HepG2 (cell line): ENCODE data around the gene TBC1D16. TPM values are rescaled to one million over a fixed set of nuclear protein-coding genes. Genes with fewer than 3 reads are reported as not detected.

ENCODE experiments used
- ATAC-seq: fragments of 200-7000 bp; cut with Tn5 transposase; 3 replicates; pipeline ENCODE4 v1.9.1; 2020; ENCODE audit warnings: mild to moderate bottlenecking, moderate library complexity
- BruUV-seq: library from RNA; stranded (reverse); fragments of 400-500 nt; replicated peaks from 2 replicates; lab custom pipeline; 2021; lab: Mats Ljungman, UMichigan
- CTCF ChIA-PET: fragments of 300-600 bp; formaldehyde crosslinking; extraction: SDS; loops from one replicate; lab custom pipeline; 2021; ENCODE audit warnings: low total read pairs, inconsistent platforms, low intra/inter-chr PET ratio; lab: Yijun Ruan, JAX
- POLR2A ChIA-PET: fragments of 350-600 bp; sonication (Branson Sonifier 250); formaldehyde crosslinking; loops from one replicate; lab custom pipeline; 2020; ENCODE audit warnings: antibody characterized with exemption, inconsistent platforms; lab: Yijun Ruan, JAX
- DNase-seq: peaks from one replicate; pipeline ENCODE4 v3.0.0-alpha.2; 2015; ENCODE audit warnings: low spot score
- FAIRE-seq: peaks from 3 replicates; lab custom pipeline; 2011; peaks lifted over from hg19 to GRCh38; lab: Jason Lieb, UNC
- H2AFZ ChIP-seq: one replicate; pipeline ENCODE4 v1.6.1; 2011; ENCODE audit warnings: low read length, inconsistent platforms
- H3K27ac ChIP-seq: fragments of 300-600 bp; 3 replicates; pipeline ENCODE4 v1.8.0; 2011; ENCODE audit warnings: mixed run types, mild to moderate bottlenecking, mixed read lengths, low read length, inconsistent platforms; ENCODE audit not compliant: insufficient read depth; ENCODE audit errors: extremely low read length
- H3K27me3 ChIP-seq, 2 experiments: fragments of 200-600 bp in 1 of 2; 2 replicates in 1 of 2; 3 replicates in 1 of 2; pipeline versions ENCODE4 v1.6.0 to v1.8.0; 2011; ENCODE audit warnings: low read length in 2 of 2, mild to moderate bottlenecking in 2 of 2, moderate library complexity in 2 of 2, inconsistent platforms in 1 of 2; ENCODE audit not compliant: insufficient read depth in 2 of 2, control insufficient read depth in 1 of 2
- H3K36me3 ChIP-seq, 2 experiments: fragments of 200-600 bp in 1 of 2; replicated peaks in 1 of 2; 2 replicates in 1 of 2; 3 replicates in 1 of 2; pipeline versions ENCODE4 v1.5.1 to v1.8.0; 2011; ENCODE audit warnings: low read length in 2 of 2, inconsistent platforms in 1 of 2; ENCODE audit not compliant: insufficient read depth in 2 of 2, control insufficient read depth in 1 of 2
- H3K4me1 ChIP-seq: 2 replicates; pipeline ENCODE4 v1.5.1; 2012; ENCODE audit warnings: low read length, inconsistent platforms; ENCODE audit not compliant: insufficient read depth
- H3K4me2 ChIP-seq: 2 replicates; pipeline ENCODE4 v1.6.0; 2011; ENCODE audit warnings: low read depth, low read length, inconsistent platforms
- H3K4me3 ChIP-seq, 3 experiments: fragments of 200-600 bp in 1 of 3; sonication (generic), shearing (Covaris generic) in 1 of 3; replicated peaks in 1 of 3; 2 replicates each; pipeline ENCODE4 v1.5.1; 2011 to 2016; ENCODE audit warnings: low read length in 3 of 3, inconsistent platforms in 2 of 3, low read depth in 2 of 3, mild to moderate bottlenecking in 2 of 3, control low read depth in 1 of 3, mixed read lengths in 1 of 3; ENCODE audit not compliant: insufficient read depth in 1 of 3
- H3K79me2 ChIP-seq: one replicate; pipeline ENCODE4 v1.6.1; 2011; ENCODE audit warnings: low read length, inconsistent platforms; ENCODE audit not compliant: insufficient read depth
- H3K9ac ChIP-seq: 2 replicates; pipeline ENCODE4 v1.6.0; 2011; ENCODE audit warnings: mild to moderate bottlenecking, low read depth, low read length, inconsistent platforms; ENCODE audit not compliant: insufficient read depth
- H3K9me3 ChIP-seq: 2 replicates; pipeline ENCODE4 v1.5.1; 2012; ENCODE audit warnings: mild to moderate bottlenecking, low read length
- H4K20me1 ChIP-seq: 2 replicates; pipeline ENCODE4 v1.6.0; 2011; ENCODE audit warnings: inconsistent platforms, mild to moderate bottlenecking, low read length, moderate library complexity; ENCODE audit not compliant: insufficient read depth
- AKNA ChIP-seq: sonication (generic); formaldehyde crosslinking; IDR thresholded peaks from 2 replicates; pipeline ENCODE4 v1.4.0; 2020; ENCODE audit warnings: missing genetic modification reagents, borderline replicate concordance
- ATF1 ChIP-seq: IDR thresholded peaks from 2 replicates; pipeline ENCODE4 v1.6.1; 2016; ENCODE audit warnings: mild to moderate bottlenecking, control low read depth
- CBFB ChIP-seq: sonication (generic); formaldehyde crosslinking; IDR thresholded peaks from 2 replicates; pipeline ENCODE4 v1.4.0; 2020; ENCODE audit warnings: missing genetic modification reagents
- DMTF1 ChIP-seq: sonication (generic); formaldehyde crosslinking; IDR thresholded peaks from 2 replicates; pipeline ENCODE4 v1.4.0; 2020; ENCODE audit warnings: mild to moderate bottlenecking, missing genetic modification reagents
- HMGA1 ChIP-seq: sonication (generic); formaldehyde crosslinking; conservative IDR thresholded peaks from 2 replicates; pipeline ENCODE4 v1.4.0; 2020; ENCODE audit warnings: missing genetic modification reagents
- HOXA7 ChIP-seq: sonication (generic); formaldehyde crosslinking; IDR thresholded peaks from 2 replicates; pipeline ENCODE4 v1.8.1; 2022; ENCODE audit warnings: mild to moderate bottlenecking, missing genetic modification reagents, moderate library complexity
- MEIS2 ChIP-seq: sonication (generic); formaldehyde crosslinking; IDR thresholded peaks from 2 replicates; pipeline ENCODE4 v1.9.0; 2021; ENCODE audit warnings: mild to moderate bottlenecking, missing genetic modification reagents
- RFX3 ChIP-seq: IDR thresholded peaks from 2 replicates; pipeline ENCODE4 v1.6.1; 2016; ENCODE audit warnings: missing biosample characterization, missing genetic modification reagents
- SP1 ChIP-seq, 2 experiments: fragments of 450-650 bp in 1 of 2; sonication (generic) in 1 of 2; formaldehyde crosslinking in 1 of 2; IDR thresholded peaks; 2 replicates each; pipeline versions ENCODE4 v1.4.0 to v1.6.1; 2016 to 2020; ENCODE audit warnings: missing genetic modification reagents in 1 of 2
- TSC22D2 ChIP-seq: sonication (generic); formaldehyde crosslinking; IDR thresholded peaks from 2 replicates; pipeline ENCODE4 v1.5.1; 2020; ENCODE audit warnings: missing genetic modification reagents, mild to moderate bottlenecking, borderline replicate concordance
- XRCC5 ChIP-seq: fragments of 200-400 bp; formaldehyde crosslinking; optimal IDR thresholded peaks from 2 replicates; pipeline ENCODE3; 2017; ENCODE audit warnings: mild to moderate bottlenecking, low read length
- ZFP41 ChIP-seq: sonication (generic); formaldehyde crosslinking; IDR thresholded peaks from 2 replicates; pipeline ENCODE4 v1.4.0; 2020; ENCODE audit warnings: mild to moderate bottlenecking, missing genetic modification reagents, borderline replicate concordance
- ZMYM4 ChIP-seq: sonication (generic); formaldehyde crosslinking; IDR thresholded peaks from 2 replicates; pipeline ENCODE4 v1.8.1; 2023; ENCODE audit warnings: mild to moderate bottlenecking, missing genetic modification reagents
- ZNF20 ChIP-seq: sonication (generic); formaldehyde crosslinking; IDR thresholded peaks from 2 replicates; pipeline ENCODE4 v1.4.0; 2020; ENCODE audit warnings: mild to moderate bottlenecking, moderate library complexity, missing genetic modification reagents
- ZNF552 ChIP-seq: sonication (generic); formaldehyde crosslinking; IDR thresholded peaks from 2 replicates; pipeline ENCODE4 v1.9.0; 2022; ENCODE audit warnings: missing genetic modification reagents, mild to moderate bottlenecking, borderline replicate concordance
- WGBS: methylation state at CpG from one replicate; pipeline ENCODE4 v1.1.6; 2017; ENCODE audit warnings: low lambda C conversion rate; 5-methylcytosine and 5-hydroxymethylcytosine counted together
- in situ Hi-C: cut with HindIII; loops from 2 replicates; pipeline ENCODE4 v1.10.0; 2017; ENCODE audit warnings: low pct_unique_long_range_greater_than_20kb; ENCODE audit not compliant: extremely low pct_ligation_motif_present
- intact Hi-C: fragments of 100-400 bp; cut with micrococcal nuclease; formaldehyde crosslinking; loops from one replicate; pipeline ENCODE4 v1.10.0; 2022; ENCODE audit not compliant: unreplicated experiment
- polyA plus RNA-seq, 8 experiments: library from polyadenylated mRNA; depleted of rRNA in 3 of 8; stranded (reverse) in 7 of 8; unstranded in 1 of 8; fragments of >200 nt; fragmentation: Illumina TruSeq in 4 of 8; extraction: Trizol in 4 of 8; gene quantifications; 2 replicates each; pipeline versions ENCODE4 v1.2.1 to v1.2.3, GENCODE V29; 2011 to 2016; ENCODE audit warnings: low read depth in 4 of 8, missing spikeins in 1 of 8, mixed read lengths in 1 of 8; ENCODE audit not compliant: insufficient read depth in 1 of 8
- total RNA-seq, 5 experiments: library from RNA; depleted of rRNA; stranded (reverse); fragments of >200 nt; fragmentation: Illumina TruSeq; extraction: Trizol; gene quantifications; 2 replicates each; pipeline ENCODE4 v1.2.3, GENCODE V29; 2016; ENCODE audit warnings: low read depth in 1 of 5
- TF ChIP-seq, protein P1 (sequence below): sonication (generic); formaldehyde crosslinking; IDR thresholded peaks from 2 replicates; pipeline ENCODE4 v1.5.0; 2020; ENCODE audit warnings: missing genetic modification reagents, mild to moderate bottlenecking, borderline replicate concordance

TBC1D16 gene
- total and polyA plus RNA-seq, 2 of the 13 experiments (the other 11 are each of a cell fraction or from before 2014, with no cell fraction given) = 14.9 to 24.9 TPM

DNA sequence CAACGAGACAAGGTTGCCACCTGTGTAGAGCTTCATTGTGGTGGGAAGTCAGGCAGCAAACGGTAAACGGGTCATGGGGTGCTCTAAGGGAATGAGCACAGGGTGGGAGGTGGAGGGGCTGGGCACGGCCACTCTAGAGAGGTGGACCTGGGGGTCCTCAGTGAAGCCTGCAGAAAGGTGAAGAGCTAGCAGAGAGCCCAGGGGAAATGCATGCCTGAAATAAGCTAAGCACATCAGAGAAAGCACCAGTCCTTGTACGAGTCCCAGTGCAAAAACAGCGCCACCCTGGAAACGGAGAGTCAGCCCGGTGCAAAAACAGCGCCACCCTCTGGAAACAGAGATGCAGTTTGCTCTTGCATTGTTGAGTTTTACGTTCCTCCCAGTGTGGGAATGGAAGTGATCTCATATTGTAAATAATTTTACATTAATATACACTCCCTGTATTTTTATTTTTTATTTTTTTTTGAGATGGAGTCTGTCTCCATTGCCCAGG lies 65.0 kb downstream of the TBC1D16 start:
- H2AFZ ChIP-seq = no peak overlapping the region
- intact Hi-C loops (loop anchor here (2.0 to 5.0 kb wide), 2 partner anchors 16 to 183 kb away; no protein-coding TSS in a partner anchor), in situ Hi-C loops (no loop called here)
- H3K36me3 ChIP-seq = peaks cover 9 to 22% of the 10 kb centered on the region in 2 experiments; a peak in 4 of 5 replicates
- 0 out of 2 replicates have a peak, but pooled peaks cover 5% of the 10 kb centered on the region for H3K4me1 ChIP-seq
- WGBS = 69% methylated on average over 10 of the region's 10 CpGs
- H3K9me3 ChIP-seq = no peaks in the 10 kb centered on the region
- ChIA-PET CTCF (interaction anchor here (0.7 to 2.0 kb wide), 8 partner anchors 15 to 224 kb away, joined by 3 to 14 read pairs (median 4); no protein-coding TSS in a partner anchor), POLR2A (interaction anchor here (0.6 to 1.4 kb wide), 4 partner anchors 14 to 126 kb away, joined by 3 to 5 read pairs (median 4); no protein-coding TSS in a partner anchor)
- ATAC-seq (peak; percentile 70), FAIRE-seq (peak; percentile 37), DNase-seq (peak; percentile 77)
- no peak overlapping the region for H3K4me2 ChIP-seq
- no peaks in the 10 kb centered on the region for H3K27me3 ChIP-seq
- no peak overlapping the region for H3K27ac ChIP-seq
- no peaks in the 10 kb centered on the region for H3K79me2 ChIP-seq
- no peak overlapping the region for H3K9ac ChIP-seq
- BruUV-seq = no TSS peak
- no peaks in the 10 kb centered on the region for H4K20me1 ChIP-seq
- no peak overlapping the region for H3K4me3 ChIP-seq
- no peak for TF ChIP-seq ZNF552 (CRISPR knock-in tag)
- peak; percentile 65 for TF ChIP-seq XRCC5
- TF ChIP-seq RFX3 (CRISPR knock-in tag) = no peak
- TF ChIP-seq SP1 (IDR thresholded peaks at IDR 0.05) = no peak
- TF ChIP-seq SP1 (CRISPR knock-in tag; IDR thresholded peaks at IDR 0.05) = no peak
- TF ChIP-seq TSC22D2 (CRISPR knock-in tag) = no peak
- no peak for TF ChIP-seq MEIS2 (CRISPR knock-in tag)
- TF ChIP-seq DMTF1 (CRISPR knock-in tag) = no peak
- TF ChIP-seq HMGA1 = no peak
- TF ChIP-seq ZNF20 = no peak
- TF ChIP-seq, protein P1, sequence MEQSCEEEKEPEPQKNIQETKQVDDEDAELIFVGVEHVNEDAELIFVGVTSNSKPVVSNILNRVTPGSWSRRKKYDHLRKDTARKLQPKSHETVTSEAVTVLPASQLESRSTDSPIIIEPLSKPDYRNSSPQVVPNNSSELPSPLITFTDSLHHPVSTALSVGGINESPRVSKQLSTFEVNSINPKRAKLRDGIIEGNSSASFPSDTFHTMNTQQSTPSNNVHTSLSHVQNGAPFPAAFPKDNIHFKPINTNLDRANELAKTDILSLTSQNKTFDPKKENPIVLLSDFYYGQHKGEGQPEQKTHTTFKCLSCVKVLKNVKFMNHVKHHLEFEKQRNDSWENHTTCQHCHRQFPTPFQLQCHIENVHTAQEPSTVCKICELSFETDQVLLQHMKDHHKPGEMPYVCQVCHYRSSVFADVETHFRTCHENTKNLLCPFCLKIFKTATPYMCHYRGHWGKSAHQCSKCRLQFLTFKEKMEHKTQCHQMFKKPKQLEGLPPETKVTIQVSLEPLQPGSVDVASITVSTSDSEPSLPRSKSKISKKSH = no peak
- no peak for TF ChIP-seq ZMYM4 (CRISPR knock-in tag)
- TF ChIP-seq AKNA (CRISPR knock-in tag) = no peak
- TF ChIP-seq ZFP41 = no peak
- TF ChIP-seq HOXA7 = no peak
- TF ChIP-seq ATF1 (CRISPR knock-in tag) = no peak
- TF ChIP-seq CBFB (CRISPR knock-in tag) = no peak
